Hematopoietic multipotent progenitor cell treated with erythropoietin and hydrocortisone succinate and interleukin-3 and kit ligand, for 17 days (in vitro differentiated cells): Measurements from ENCODE around the gene RERG.

Experiments used
- DNase-seq: peaks from one replicate; pipeline ENCODE4 v3.0.0-alpha.2; 2015; ENCODE audit warnings: low spot score

Gene RERG

DNA sequence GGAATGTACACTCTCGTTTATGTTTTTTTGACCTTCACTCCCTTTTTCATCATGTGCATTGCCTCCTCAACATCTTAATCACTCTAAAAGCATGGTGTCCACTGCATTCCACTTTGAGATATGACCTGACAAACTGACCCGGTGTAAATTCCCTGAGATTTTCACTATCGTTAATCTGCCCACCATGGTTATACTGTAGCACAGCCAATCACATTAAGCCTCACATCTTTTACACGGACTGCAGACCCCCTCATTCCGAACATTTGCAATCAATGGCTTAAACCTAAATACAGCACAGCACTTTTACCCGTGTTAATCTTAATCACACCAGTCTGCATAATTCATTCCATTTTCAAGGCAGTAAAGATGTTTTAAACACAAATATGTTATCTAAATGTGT, 2.4 kb downstream of the RERG start:
- DNase-seq, result no peak

- DNase-seq, result no peak
Measured at GRCh38 chr12:15216036-15216889, 5.0 kb downstream of the RERG start.

- no peak for DNase-seq
Measured at GRCh38 chr12:15214851-15215601, 6.2 kb downstream of the RERG start.

- DNase-seq, result no peak
Measured at GRCh38 chr12:15212930-15213329, 8.3 kb downstream of the RERG start.

- DNase-seq, result no peak
Measured at GRCh38 chr12:15209782-15210181, 11.4 kb downstream of the RERG start.

DNA sequence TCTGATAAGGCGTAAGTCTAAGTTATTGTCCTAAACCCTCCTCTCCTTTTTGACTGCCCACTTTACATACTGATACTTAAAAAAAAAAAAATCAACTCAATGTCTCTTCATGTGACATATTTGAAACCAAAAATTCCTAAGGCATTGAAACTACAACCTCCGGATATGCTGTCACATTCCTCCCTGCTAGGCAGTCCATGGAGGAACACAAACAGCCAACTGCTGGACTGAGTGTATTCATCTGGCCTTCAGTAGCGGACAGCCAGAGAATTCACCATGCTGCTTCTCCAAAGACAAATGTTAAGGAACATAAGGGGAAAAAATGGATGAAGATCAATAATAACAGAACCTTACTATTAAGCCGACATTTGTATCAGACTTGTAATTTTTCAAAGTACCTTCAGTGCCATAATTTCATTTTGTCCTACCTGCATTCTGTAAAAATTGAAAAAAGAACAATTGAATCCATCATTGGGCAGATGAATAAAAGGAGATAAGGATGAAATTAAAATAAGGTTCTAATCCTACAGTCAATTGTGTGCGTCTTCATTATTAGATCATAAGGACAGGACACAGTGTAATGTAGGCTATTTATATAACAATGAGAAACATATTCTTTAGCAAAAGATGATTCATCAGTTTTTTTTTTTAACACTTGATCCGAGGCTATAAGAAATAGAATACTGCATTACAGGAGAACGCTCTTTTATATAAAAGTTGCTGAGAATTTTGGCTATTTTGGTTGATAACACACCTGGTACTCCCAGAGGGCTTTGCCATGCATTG, 12.2 kb downstream of the RERG start:
- no peak for DNase-seq

DNA sequence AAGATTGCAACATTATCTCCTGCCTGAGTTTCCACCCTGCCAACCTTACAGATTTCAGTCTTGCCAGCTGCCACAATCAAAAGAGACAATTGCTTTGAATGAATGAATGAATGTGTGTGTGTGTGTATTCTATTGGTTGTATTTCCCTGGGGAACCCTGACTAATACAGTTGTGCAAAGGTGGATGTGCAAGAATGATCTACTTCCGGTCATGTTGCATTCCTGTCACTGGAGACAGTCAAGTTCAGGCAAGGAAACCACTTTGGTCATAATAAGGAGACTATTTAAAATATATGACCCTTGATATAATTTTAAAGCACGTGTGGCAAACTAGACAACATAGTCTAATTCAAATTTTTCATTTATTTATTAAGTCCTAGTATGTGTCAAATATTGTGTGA, 13.1 kb downstream of the RERG start:
- no peak for DNase-seq

DNA sequence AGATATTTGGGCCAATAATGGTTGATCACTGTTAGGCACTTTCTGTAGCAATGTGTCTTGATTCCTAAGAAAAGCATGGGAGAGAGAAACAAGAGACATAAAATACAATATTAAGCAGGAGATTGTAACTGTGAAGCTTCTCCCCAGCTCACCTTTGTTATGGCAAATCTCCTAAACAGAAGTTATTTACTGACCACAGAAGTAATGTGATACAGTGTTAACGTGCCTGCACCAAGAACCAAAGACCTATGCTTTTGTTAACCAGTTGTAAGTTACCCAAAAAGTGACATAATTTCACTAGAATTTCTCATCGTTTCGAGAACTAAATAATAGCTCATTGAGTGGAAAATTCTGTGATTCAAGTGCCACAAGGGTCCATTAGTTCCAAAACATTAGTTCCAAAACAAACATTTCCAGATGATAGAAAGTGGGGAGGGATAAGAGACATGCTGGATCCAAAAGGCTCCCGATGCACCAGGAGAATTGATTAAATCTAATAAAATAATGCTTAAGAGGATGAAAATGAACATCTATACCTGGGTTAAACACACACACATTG, 14.3 kb downstream of the RERG start:
- no peak for DNase-seq

GRCh38 chr12:15206338-15206737, 14.9 kb downstream of the RERG start:
- DNase-seq, result no peak

- no peak for DNase-seq
Measured at GRCh38 chr12:15205341-15206010, 15.7 kb downstream of the RERG start.

DNA sequence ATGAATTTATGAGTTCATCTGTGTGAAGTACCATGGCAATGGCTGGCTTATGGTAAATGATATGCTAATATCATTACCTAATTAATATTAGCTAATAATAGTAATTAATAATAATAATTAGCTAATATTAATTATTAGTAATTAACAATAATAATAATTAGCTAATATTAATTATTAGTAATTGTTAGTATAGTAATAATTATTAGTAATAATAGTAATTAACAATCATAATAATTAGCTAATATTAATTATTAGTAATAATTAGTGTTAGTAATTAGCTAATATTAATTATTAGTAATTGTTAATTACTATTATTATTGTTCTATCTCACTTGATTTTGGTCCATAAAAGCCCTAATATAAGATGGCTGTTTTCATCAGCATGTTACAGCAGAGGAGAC, 19.8 kb downstream of the RERG start:
- no peak for DNase-seq

DNA sequence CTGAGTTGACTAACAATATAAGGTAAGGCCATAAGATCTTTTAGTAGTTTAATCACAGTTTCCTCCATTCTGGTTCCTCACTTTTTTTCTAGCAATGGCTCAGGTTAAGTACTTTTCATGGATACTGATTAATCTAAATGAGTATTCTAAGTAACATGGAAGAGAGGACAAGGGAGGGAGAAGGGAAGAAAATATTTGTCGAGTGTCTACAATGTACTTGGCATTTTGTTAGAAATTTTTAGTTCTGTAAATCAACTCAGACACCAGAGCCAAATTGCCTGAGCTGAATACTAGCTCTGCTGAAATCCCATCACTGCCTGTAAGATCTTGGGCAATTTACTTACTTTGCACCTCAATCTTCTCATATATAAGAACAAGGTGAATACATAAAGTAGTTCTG, 20.2 kb downstream of the RERG start:
- DNase-seq, result no peak

GRCh38 chr12:15200641-15201040, 20.6 kb downstream of the RERG start:
- DNase-seq, result no peak

GRCh38 chr12:15199930-15200329, 21.3 kb downstream of the RERG start:
- no peak for DNase-seq

DNA sequence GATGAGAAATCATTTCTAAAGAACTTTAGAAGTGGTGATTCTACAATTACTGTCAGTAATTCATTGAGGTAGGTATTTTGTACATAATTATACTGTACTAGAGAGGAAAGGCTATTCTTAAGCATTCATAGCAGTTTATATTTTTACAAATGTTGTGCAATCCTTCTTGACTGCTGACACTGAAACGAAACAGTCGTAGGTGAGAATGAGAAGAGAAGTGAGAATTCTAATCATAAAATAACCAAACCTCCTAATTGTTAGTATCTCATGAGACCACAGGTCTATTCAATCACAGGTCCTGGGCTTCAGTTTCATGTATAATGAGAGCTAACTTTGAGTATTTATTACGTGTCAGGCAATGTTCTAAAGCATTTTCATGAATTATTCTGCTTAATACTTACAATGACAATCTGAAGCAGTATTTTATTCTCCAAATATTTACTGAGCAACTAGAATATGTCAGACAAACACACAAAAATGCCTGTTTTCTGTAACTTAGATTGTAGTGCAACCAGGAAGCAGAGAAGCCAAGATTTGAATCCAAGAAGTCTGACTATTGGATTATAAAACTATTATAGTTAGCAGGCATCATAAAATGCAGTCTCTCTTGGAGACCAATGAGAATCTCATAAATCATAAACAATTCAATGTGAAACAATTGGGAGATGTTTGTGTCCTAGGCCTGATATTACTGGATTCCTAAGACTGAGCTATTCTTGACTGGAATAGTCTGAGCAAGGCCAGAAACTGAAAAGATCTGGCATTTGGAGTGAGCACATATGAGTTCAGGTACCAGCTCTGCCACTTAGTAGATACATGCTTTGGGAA, 24.3 kb downstream of the RERG start:
- no peak for DNase-seq

DNA sequence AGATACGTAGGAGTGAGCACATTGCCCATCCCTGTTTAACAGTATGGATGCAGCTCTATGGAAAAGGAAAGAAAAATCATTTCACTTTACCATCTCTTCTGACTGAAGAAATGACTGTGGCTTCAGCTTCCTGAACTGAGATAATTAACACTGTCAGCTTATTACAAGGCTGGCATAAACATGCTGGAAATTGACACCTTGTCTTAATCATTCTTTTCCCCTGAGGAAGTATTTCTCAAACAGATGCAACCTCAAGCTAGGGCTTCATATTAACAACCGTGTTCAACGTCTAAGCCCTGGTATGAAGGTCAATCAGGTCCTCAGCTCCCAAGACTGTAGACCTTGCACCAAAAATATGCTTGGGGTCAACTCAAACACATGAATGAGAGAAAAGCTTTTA, 25.0 kb downstream of the RERG start:
- no peak for DNase-seq

DNA sequence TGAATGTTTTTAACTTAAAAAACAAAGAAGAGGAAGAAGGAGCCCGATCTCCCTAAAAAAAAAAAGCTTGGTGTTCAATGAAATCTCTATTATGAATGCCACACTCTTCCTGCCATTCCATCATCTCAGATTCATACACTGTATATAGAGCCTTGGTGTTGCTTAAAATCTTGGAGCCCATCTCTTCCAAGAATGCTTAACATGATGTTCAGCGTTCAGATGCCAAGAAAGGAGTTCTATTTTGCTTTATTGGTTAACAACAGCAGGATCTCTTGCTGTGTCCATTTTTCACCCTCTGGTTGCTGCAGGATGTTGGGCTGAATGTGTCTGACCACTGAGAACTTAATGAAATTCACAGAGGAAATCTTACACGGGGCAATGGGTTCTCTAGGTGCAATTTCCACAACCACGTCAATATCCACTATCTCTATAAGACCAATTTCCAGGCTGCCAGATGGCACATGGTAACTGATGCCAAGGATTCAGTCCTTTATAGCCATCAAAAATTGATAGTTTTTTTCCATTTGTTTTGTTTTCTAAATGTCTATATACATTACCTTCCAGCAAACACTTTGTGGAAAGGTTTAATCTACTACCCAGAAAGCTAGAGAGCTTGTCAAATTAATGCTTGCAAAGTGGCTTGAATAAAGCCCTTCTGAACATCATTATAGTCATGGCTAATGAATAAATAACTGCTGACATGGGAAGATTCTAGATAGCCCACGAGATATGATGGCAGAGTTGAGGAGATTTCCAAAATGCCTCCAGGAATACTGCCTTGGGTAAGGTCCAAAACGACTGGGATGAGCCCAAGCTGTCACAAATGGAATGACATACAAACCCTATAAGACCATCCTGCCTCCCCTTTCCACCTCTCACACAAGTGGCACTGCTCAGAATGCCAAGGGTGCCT, 26.5 kb downstream of the RERG start:
- no peak for DNase-seq

GRCh38 chr12:15193946-15194345, 27.3 kb downstream of the RERG start:
- DNase-seq, result no peak

DNA sequence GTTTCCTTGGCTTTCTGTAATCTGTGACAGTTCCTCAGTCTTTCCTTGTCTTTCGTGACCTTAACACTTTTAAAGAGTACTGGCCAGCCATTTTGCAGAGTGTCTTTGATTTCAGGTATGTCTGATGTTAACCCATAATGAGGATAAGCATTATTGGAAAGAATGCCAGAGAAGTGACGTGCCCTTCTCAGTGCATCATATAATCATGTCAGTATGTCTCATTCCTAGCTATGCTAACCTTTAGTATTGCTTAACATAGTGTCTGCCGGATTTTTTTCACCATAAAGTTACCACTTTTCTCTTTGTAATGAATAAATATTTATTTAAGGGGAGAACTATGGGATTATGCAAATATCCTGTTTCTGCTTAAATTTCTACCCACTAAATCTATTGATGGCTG, 28.5 kb downstream of the RERG start:
- DNase-seq, result no peak

GRCh38 chr12:15188127-15188526, 33.1 kb downstream of the RERG start:
- DNase-seq, result no peak
